AG08396 (cell line): ENCODE measurements around the gene ARID3A.

Experiments
- DNase-seq: peaks from one replicate; pipeline ENCODE4 v3.0.0; 2012; ENCODE audit warnings: low spot score, mixed read lengths

ARID3A gene

GRCh38 chr19:1004803-1005664 is 79.2 kb downstream of the ARID3A start:
- no peak for DNase-seq

GRCh38 chr19:1006711-1007398 is 81.0 kb downstream of the ARID3A start:
- DNase-seq: no peak

- DNase-seq: no peak
Measured at GRCh38 chr19:1007399-1008251, 81.8 kb downstream of the ARID3A start.

GRCh38 chr19:1008268-1009040 is 82.6 kb downstream of the ARID3A start:
- DNase-seq: no peak

- DNase-seq: peak; percentile 96
Measured at GRCh38 chr19:1009041-1009980, 83.5 kb downstream of the ARID3A start.

GRCh38 chr19:1009981-1010538 is 84.2 kb downstream of the ARID3A start:
- no peak for DNase-seq

GRCh38 chr19:1010586-1011510 is 85.0 kb downstream of the ARID3A start:
- DNase-seq: no peak

- DNase-seq: no peak
Measured at GRCh38 chr19:1011831-1012333, 86.0 kb downstream of the ARID3A start.

GRCh38 chr19:1012334-1012733 is 86.5 kb downstream of the ARID3A start:
- DNase-seq: no peak

GRCh38 chr19:1013218-1013617 is 87.4 kb downstream of the ARID3A start:
- DNase-seq: no peak

GRCh38 chr19:1014161-1015060 is 88.6 kb downstream of the ARID3A start:
- no peak for DNase-seq

- DNase-seq: no peak
Measured at GRCh38 chr19:1015061-1015781, 89.4 kb downstream of the ARID3A start.

GRCh38 chr19:1015782-1016646 is 90.2 kb downstream of the ARID3A start:
- DNase-seq: no peak

- DNase-seq: no peak
Measured at GRCh38 chr19:1016647-1017114, 90.8 kb downstream of the ARID3A start.

GRCh38 chr19:1017115-1017905 is 91.5 kb downstream of the ARID3A start:
- DNase-seq: no peak
